A549 (cell line): ENCODE measurements around the gene KCTD1. TPM values are rescaled to one million over a fixed set of nuclear protein-coding genes. Genes with fewer than 3 reads are reported as not detected.

Experiments
- ATAC-seq, 2 experiments: fragments of 200-7000 bp in 1 of 2; fragments of >200 bp in 1 of 2; cut with Nextera tagmentation in 1 of 2; cut with Tn5 transposase in 1 of 2; 3 replicates each; pipeline versions ENCODE4 v1.8.0 to v1.9.1; 2018 to 2020; ENCODE audit warnings: mild to moderate bottlenecking in 1 of 2, moderate library complexity in 1 of 2
- CTCF ChIA-PET: fragments of 300-600 bp; sonication (Branson Sonifier 250); formaldehyde crosslinking; extraction: SDS; loops from one replicate; lab custom pipeline; 2021; ENCODE audit warnings: antibody characterized with exemption, inconsistent platforms; lab: Yijun Ruan, JAX
- POLR2A ChIA-PET: fragments of 350-600 bp; formaldehyde crosslinking; extraction: SDS; loops from one replicate; lab custom pipeline; 2021; ENCODE audit warnings: antibody characterized with exemption, inconsistent platforms; lab: Yijun Ruan, JAX
- DNase-seq, 2 experiments: peaks; one replicate each; pipeline versions ENCODE4 v3.0.0 to v3.0.0-alpha.2; 2011 to 2016; ENCODE audit warnings: low read depth in 1 of 2, low spot score in 1 of 2
- FAIRE-seq: peaks from 2 replicates; lab custom pipeline; 2011; peaks lifted over from hg19 to GRCh38; lab: Jason Lieb, UNC
- H3K27ac ChIP-seq, 2 experiments: fragments of >200 bp; sonication (Bioruptor Twin); formaldehyde crosslinking; 3 replicates each; pipeline ENCODE4 v1.5.1; 2016 to 2017
- H3K4me1 ChIP-seq: fragments of >200 bp; sonication (Bioruptor Twin); formaldehyde crosslinking; 3 replicates; pipeline ENCODE4 v1.6.1; 2016
- H3K4me2 ChIP-seq: fragments of >200 bp; sonication (Bioruptor Twin); formaldehyde crosslinking; 3 replicates; pipeline ENCODE4 v1.6.1; 2016
- H3K4me3 ChIP-seq: fragments of >200 bp; sonication (Bioruptor Twin); formaldehyde crosslinking; 3 replicates; pipeline ENCODE4 v1.5.1; 2016
- H3K9me3 ChIP-seq: fragments of >200 bp; sonication (Bioruptor Twin); formaldehyde crosslinking; 3 replicates; pipeline ENCODE4 v1.6.1; 2016
- ATOH8 ChIP-seq: fragments of 250-450 bp; sonication (Bioruptor Pico); IDR thresholded peaks from 2 replicates; pipeline ENCODE4 v1.5.0; 2020; ENCODE audit warnings: low read depth, mild to moderate bottlenecking, moderate library complexity
- BHLHE40 ChIP-seq: IDR thresholded peaks from 2 replicates; pipeline ENCODE4 v1.6.1; 2012; ENCODE audit warnings: low read depth, low read length, inconsistent platforms
- CHD4 ChIP-seq: fragments of 200-600 bp; sonication (generic); IDR thresholded peaks from 2 replicates; pipeline ENCODE4 v1.6.1; 2016; ENCODE audit warnings: antibody characterized with exemption, mild to moderate bottlenecking, borderline replicate concordance
- CTCF ChIP-seq: fragments of >200 bp; sonication (Bioruptor Twin); formaldehyde crosslinking; IDR thresholded peaks from 3 replicates; pipeline ENCODE4 v1.5.1; 2016
- EHMT2 ChIP-seq: fragments of 200-600 bp; sonication (generic); IDR thresholded peaks from 2 replicates; pipeline ENCODE4 v1.6.1; 2016; ENCODE audit warnings: antibody characterized with exemption, low read depth, mild to moderate bottlenecking, moderate library complexity
- ELK1 ChIP-seq: fragments of 150-350 bp; IDR thresholded peaks from 2 replicates; pipeline ENCODE4 v1.6.1; 2014; ENCODE audit warnings: low read depth, mild to moderate bottlenecking, low read length
- HEYL ChIP-seq: fragments of 250-450 bp; sonication (Bioruptor Pico); IDR thresholded peaks from 2 replicates; pipeline ENCODE4 v1.8.0; 2021; ENCODE audit warnings: mild to moderate bottlenecking, moderate library complexity
- HOXB5 ChIP-seq: fragments of 250-450 bp; sonication (Bioruptor Pico); IDR thresholded peaks from 2 replicates; pipeline ENCODE4 v1.5.0; 2020; ENCODE audit warnings: mild to moderate bottlenecking, moderate library complexity
- JUN ChIP-seq, 2 experiments: fragments of >200 bp; sonication (Bioruptor Twin); formaldehyde crosslinking; IDR thresholded peaks; 2 replicates in 1 of 2; 3 replicates in 1 of 2; pipeline ENCODE4 v1.6.1; 2016 to 2017
- JUNB ChIP-seq: fragments of >200 bp; sonication (Bioruptor Twin); formaldehyde crosslinking; IDR thresholded peaks from 2 replicates; pipeline ENCODE4 v1.6.1; 2016
- MAX ChIP-seq: IDR thresholded peaks from 2 replicates; pipeline ENCODE4 v1.6.1; 2012
- MAZ ChIP-seq: fragments of 150-350 bp; IDR thresholded peaks from 2 replicates; pipeline ENCODE4 v1.6.1; 2014; ENCODE audit warnings: antibody characterized with exemption, low read depth, low read length, borderline replicate concordance
- MYC ChIP-seq: IDR thresholded peaks from 2 replicates; pipeline ENCODE4 v1.6.1; 2012; ENCODE audit warnings: mild to moderate bottlenecking, inconsistent platforms, low read length, improper control_type of control experiment, borderline replicate concordance
- RAD21 ChIP-seq, 2 experiments: fragments of >200 bp in 1 of 2; sonication (Bioruptor Twin) in 1 of 2; formaldehyde crosslinking in 1 of 2; IDR thresholded peaks in 1 of 2; conservative IDR thresholded peaks in 1 of 2; 2 replicates in 1 of 2; 3 replicates in 1 of 2; pipeline ENCODE4 v1.6.1; 2012 to 2018; ENCODE audit warnings: inconsistent platforms in 1 of 2
- RCOR1 ChIP-seq: fragments of 150-350 bp; IDR thresholded peaks from 2 replicates; pipeline ENCODE4 v1.6.1; 2014; ENCODE audit warnings: antibody characterized with exemption, low read length, low read depth
- RNF2 ChIP-seq: fragments of 200-600 bp; sonication (generic); IDR thresholded peaks from 2 replicates; pipeline ENCODE4 v1.6.1; 2016; ENCODE audit warnings: low read depth, mild to moderate bottlenecking, antibody characterized with exemption, moderate library complexity, borderline replicate concordance
- SREBF2 ChIP-seq: fragments of 450-650 bp; IDR thresholded peaks from 2 replicates; pipeline ENCODE4 v1.6.1; 2014; ENCODE audit warnings: mild to moderate bottlenecking, moderate library complexity
- TP53 ChIP-seq: fragments of 250-450 bp; sonication (Bioruptor Pico); IDR thresholded peaks from 2 replicates; pipeline ENCODE4 v1.5.0; 2021; ENCODE audit warnings: mild to moderate bottlenecking, moderate library complexity
- ZC3H11A ChIP-seq: fragments of 450-650 bp; IDR thresholded peaks from 2 replicates; pipeline ENCODE4 v1.6.1; 2014; ENCODE audit warnings: antibody characterized with exemption, mild to moderate bottlenecking
- ZFP36 ChIP-seq: fragments of 450-650 bp; IDR thresholded peaks from 2 replicates; pipeline ENCODE4 v1.6.1; 2014; ENCODE audit warnings: borderline replicate concordance; ENCODE audit not compliant: partially characterized antibody
- ZSCAN20 ChIP-seq: fragments of 250-450 bp; sonication (Bioruptor Pico); IDR thresholded peaks from 2 replicates; pipeline ENCODE4 v1.8.0; 2022; ENCODE audit warnings: mild to moderate bottlenecking, moderate library complexity
- WGBS: methylation state at CpG from one replicate; pipeline ENCODE4 v1.1.6; 2017; ENCODE audit errors: missing lambda C conversion rate; 5-methylcytosine and 5-hydroxymethylcytosine counted together
- polyA plus RNA-seq, 4 experiments: library from polyadenylated mRNA; depleted of rRNA in 3 of 4; stranded (reverse); fragments of >200 nt; fragmentation: RNase III in 1 of 4; extraction: RNeasy Plus Mini Kit Qiagen cat#74134 plus additional on column Dnase treatment in 1 of 4; gene quantifications; 2 replicates in 3 of 4; 3 replicates in 1 of 4; pipeline ENCODE4 v1.2.3, GENCODE V29; 2011 to 2017
- TF ChIP-seq, protein P1 (sequence below): fragments of 250-450 bp; sonication (Bioruptor Pico); IDR thresholded peaks from 2 replicates; pipeline ENCODE4 v1.5.0; 2021; ENCODE audit warnings: mild to moderate bottlenecking, moderate library complexity, borderline replicate concordance
- TF ChIP-seq, protein P2 (sequence below): fragments of >200 bp; sonication (Bioruptor Twin); formaldehyde crosslinking; IDR thresholded peaks from 3 replicates; pipeline ENCODE4 v1.6.1; 2016

KCTD1 gene
- polyA plus RNA-seq, 2 of the 4 experiments (the other 2 are of a cell fraction): 26.1 to 32.1 TPM

DNA sequence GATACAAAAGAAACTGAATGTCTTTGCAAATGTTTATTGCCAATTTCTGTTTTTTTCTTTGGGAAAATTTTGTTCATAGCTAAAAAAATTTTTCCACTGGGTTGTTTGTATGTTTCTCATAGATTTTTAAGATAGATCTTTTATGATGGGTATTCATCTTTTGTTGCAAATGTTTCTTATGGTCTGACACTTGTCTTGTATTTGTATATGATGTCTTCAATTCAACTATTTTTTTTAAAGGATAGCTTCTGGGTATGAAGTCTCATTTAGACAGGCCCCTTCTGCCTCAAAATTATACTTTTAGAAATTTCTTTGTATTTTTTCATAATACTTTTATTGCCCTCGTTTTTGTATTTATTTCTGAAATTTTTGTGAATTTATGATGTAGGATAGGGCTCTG, 73.8 kb downstream of the KCTD1 start:
- TF ChIP-seq, protein P1, sequence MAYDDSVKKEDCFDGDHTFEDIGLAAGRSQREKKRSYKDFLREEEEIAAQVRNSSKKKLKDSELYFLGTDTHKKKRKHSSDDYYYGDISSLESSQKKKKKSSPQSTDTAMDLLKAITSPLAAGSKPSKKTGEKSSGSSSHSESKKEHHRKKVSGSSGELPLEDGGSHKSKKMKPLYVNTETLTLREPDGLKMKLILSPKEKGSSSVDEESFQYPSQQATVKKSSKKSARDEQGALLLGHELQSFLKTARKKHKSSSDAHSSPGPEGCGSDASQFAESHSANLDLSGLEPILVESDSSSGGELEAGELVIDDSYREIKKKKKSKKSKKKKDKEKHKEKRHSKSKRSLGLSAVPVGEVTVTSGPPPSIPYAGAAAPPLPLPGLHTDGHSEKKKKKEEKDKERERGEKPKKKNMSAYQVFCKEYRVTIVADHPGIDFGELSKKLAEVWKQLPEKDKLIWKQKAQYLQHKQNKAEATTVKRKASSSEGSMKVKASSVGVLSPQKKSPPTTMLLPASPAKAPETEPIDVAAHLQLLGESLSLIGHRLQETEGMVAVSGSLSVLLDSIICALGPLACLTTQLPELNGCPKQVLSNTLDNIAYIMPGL (CRISPR knock-in tag): no peak
- TF ChIP-seq ZFP36: no peak
- no peak for TF ChIP-seq HEYL (CRISPR knock-in tag)
- TF ChIP-seq TP53 (CRISPR knock-in tag): no peak
- TF ChIP-seq JUNB: no peak
- no peak for TF ChIP-seq ATOH8 (CRISPR knock-in tag)
- TF ChIP-seq ZSCAN20 (CRISPR knock-in tag): no peak
- TF ChIP-seq, protein P2, sequence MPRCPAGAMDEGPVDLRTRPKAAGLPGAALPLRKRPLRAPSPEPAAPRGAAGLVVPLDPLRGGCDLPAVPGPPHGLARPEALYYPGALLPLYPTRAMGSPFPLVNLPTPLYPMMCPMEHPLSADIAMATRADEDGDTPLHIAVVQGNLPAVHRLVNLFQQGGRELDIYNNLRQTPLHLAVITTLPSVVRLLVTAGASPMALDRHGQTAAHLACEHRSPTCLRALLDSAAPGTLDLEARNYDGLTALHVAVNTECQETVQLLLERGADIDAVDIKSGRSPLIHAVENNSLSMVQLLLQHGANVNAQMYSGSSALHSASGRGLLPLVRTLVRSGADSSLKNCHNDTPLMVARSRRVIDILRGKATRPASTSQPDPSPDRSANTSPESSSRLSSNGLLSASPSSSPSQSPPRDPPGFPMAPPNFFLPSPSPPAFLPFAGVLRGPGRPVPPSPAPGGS: no peak
- TF ChIP-seq SREBF2: no peak
- no peak for TF ChIP-seq ZC3H11A
- no peak for TF ChIP-seq RAD21 (conservative IDR thresholded peaks at IDR 0.05 in 1 of 2, IDR thresholded peaks at IDR 0.05 in 1 of 2)
- no peak for TF ChIP-seq MAX
- no peak for DNase-seq
- Histone ChIP-seq H3K27ac (peak overlapping the region; percentile 65 to 97; a peak in 4 of 6 replicates), H3K9me3 (0 out of 3 replicates have a peak, but pooled peaks cover 2% of the 10 kb centered on the region), H3K4me3 (no peak overlapping the region), H3K4me1 (peaks cover 75% of the 10 kb centered on the region), H3K4me2 (no peak overlapping the region)
- 54% methylated on average over 1 of the region's 1 CpG for WGBS
- ATAC-seq: no peak
- ChIA-PET POLR2A (no interaction called here), CTCF (interaction anchor here (1.1 to 1.9 kb wide), 4 partner anchors 11 to 91 kb away, joined by 3 to 6 read pairs (median 5); partner anchors contain the start of gene KCTD1)
- FAIRE-seq: no peak

DNA sequence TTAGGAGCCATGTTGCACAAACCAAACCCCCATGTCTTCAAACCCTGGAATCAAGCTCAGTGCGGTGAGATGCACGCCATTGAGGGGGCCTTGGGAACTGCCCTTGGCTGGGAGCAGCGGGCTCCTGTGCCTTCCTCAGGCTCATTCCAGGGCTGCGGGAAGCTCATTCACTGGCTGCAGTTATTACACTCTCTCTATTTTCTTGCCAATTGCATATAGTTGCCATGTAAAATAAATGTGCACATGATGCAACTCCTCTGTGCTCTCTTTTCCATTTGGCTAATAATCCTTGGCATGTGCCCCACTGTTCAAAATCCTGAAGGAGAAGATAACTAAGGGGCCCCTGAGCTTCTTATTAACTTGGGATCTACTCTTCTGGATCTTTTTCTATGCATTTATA, 74.7 kb downstream of the KCTD1 start:
- peak overlapping the region; percentile 95 to 97; a peak in 5 of 6 replicates for H3K27ac ChIP-seq
- WGBS: 90% methylated on average over 4 of the region's 4 CpGs
- no peak for TF ChIP-seq HOXB5
- no peak for TF ChIP-seq BHLHE40
- TF ChIP-seq ELK1: no peak
- no peak for TF ChIP-seq ZSCAN20 (CRISPR knock-in tag)
- TF ChIP-seq, all 56 proteins: peak for 0
- H3K4me1 ChIP-seq: peaks cover 75% of the 10 kb centered on the region
- FAIRE-seq (no peak), DNase-seq (no peak), ATAC-seq (no peak)
- H3K4me2 ChIP-seq: no peak overlapping the region; the same call in 2 of the 3 replicates
- H3K4me3 ChIP-seq: no peak overlapping the region
- POLR2A ChIA-PET: interaction anchor here (0.9 kb wide), 1 partner anchor 183 kb away, joined by 3 read pairs; no protein-coding TSS in a partner anchor
- CTCF ChIA-PET: interaction anchor here (1.1 to 1.8 kb wide), 2 partner anchors 10 to 75 kb away, joined by 3 to 4 read pairs; partner anchors contain the start of gene KCTD1
- H3K9me3 ChIP-seq: 0 out of 3 replicates have a peak, but pooled peaks cover 2% of the 10 kb centered on the region

GRCh38 chr18:26471826-26472225, 76.5 kb downstream of the KCTD1 start:
- H3K4me1 ChIP-seq: peaks cover 62% of the 10 kb centered on the region
- peak overlapping the region; percentile 78 for H3K4me2 ChIP-seq
- FAIRE-seq (no peak), ATAC-seq (no peak; a peak in 1 of 6 replicates), DNase-seq (no peak)
- no peak overlapping the region for H3K4me3 ChIP-seq
- ChIA-PET CTCF (interaction anchor here (0.7 to 2.5 kb wide), 4 partner anchors 10 to 66 kb away, joined by 3 to 7 read pairs (median 3); no protein-coding TSS in a partner anchor), POLR2A (interaction anchor here (1.2 kb wide), 1 partner anchor 9 kb away, joined by 5 read pairs; no protein-coding TSS in a partner anchor)
- peak overlapping the region; percentile 95 to 97 for H3K27ac ChIP-seq
- H3K9me3 ChIP-seq: 0 out of 3 replicates have a peak, but pooled peaks cover 2% of the 10 kb centered on the region
- 85% methylated on average over 9 of the region's 9 CpGs for WGBS
- no peak for TF ChIP-seq RCOR1
- no peak for TF ChIP-seq RNF2
- TF ChIP-seq MAZ: no peak
- no peak for TF ChIP-seq CHD4
- TF ChIP-seq, protein P1 (CRISPR knock-in tag): no peak
- TF ChIP-seq ZC3H11A: no peak
- TF ChIP-seq JUN (IDR thresholded peaks at IDR 0.05): no peak
- TF ChIP-seq TP53 (CRISPR knock-in tag): no peak
- TF ChIP-seq CTCF: no peak
- TF ChIP-seq EHMT2: no peak
- TF ChIP-seq MYC: no peak
